Mesodermal cell (in vitro differentiated cells): ENCODE data around the gene C2orf74.
A peak's percentile ranks its signal among the peaks of the same experiment; 100 is the strongest.
"Not testable (repeated sequence)": the region's sequence is repeated elsewhere in the genome, so short reads cannot be mapped to it uniquely, and the experiment has no call there.

ENCODE experiments used
- H3K27ac ChIP-seq: 2 replicates; pipeline ENCODE4 v1.7.0; 2013; ENCODE audit warnings: mild to moderate bottlenecking, low read depth, low read length, moderate library complexity; ENCODE audit not compliant: severe bottlenecking
- H3K36me3 ChIP-seq: 2 replicates; pipeline ENCODE4 v1.7.1; 2013; ENCODE audit warnings: mild to moderate bottlenecking, low read length, moderate library complexity; ENCODE audit not compliant: control insufficient read depth, insufficient read depth
- H3K4me1 ChIP-seq: one replicate; pipeline ENCODE4 v1.7.1; 2013; ENCODE audit warnings: mild to moderate bottlenecking, low read length; ENCODE audit not compliant: insufficient read depth, control insufficient read depth, poor library complexity, severe bottlenecking
- H3K4me3 ChIP-seq: 2 replicates; pipeline ENCODE4 v1.7.0; 2013; ENCODE audit warnings: low read length, control low read depth, mild to moderate bottlenecking; ENCODE audit not compliant: insufficient read depth, poor library complexity, severe bottlenecking; ENCODE audit errors: extremely low read depth
- H3K9me3 ChIP-seq: 2 replicates; pipeline ENCODE4 v1.7.1; 2013; ENCODE audit warnings: mild to moderate bottlenecking, low read length, moderate library complexity; ENCODE audit not compliant: control insufficient read depth
- WGBS, 2 experiments: methylation state at CpG; one replicate each; pipeline ENCODE4 v1.1.5; 2013; ENCODE audit warnings: missing lambda C conversion rate in 2 of 2; ENCODE audit not compliant: insufficient coverage in 2 of 2; 5-methylcytosine and 5-hydroxymethylcytosine counted together

Gene C2orf74

GRCh38 chr2:61144697-61145268 is 17.2 kb upstream of the C2orf74 start:
- H3K4me1 ChIP-seq: peaks cover 3% of the 10 kb centered on the region
- peak overlapping the region; percentile 61 for H3K4me3 ChIP-seq
- 14 to 18% methylated on average over 25 to 27 of the region's 31 CpGs for WGBS, 2 experiments
- peaks cover 21% of the 10 kb centered on the region for H3K36me3 ChIP-seq
- H3K27ac ChIP-seq: peak overlapping the region; percentile 62
- peaks cover 3% of the 10 kb centered on the region for H3K9me3 ChIP-seq

DNA sequence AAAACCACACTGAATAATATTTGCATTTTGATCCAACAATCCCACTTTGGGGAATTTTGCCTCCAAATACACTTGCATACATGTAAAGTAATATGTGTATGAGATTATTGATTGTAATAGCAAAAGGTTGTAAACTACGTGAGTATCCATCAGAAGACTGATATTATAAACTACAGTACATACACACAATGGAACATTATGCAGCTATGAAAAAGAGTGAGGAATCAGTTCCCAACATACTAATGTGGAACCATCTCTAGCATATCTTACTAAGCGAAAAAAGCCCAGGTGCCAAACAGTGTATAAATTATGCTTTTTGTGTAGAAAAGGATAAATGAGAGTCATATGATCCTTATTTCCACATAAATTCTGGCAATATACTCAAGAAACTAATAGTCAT is 16.0 kb upstream of the C2orf74 start:
- WGBS, 2 experiments: no CpG with 5 or more reads among the region's 2 CpGs

DNA sequence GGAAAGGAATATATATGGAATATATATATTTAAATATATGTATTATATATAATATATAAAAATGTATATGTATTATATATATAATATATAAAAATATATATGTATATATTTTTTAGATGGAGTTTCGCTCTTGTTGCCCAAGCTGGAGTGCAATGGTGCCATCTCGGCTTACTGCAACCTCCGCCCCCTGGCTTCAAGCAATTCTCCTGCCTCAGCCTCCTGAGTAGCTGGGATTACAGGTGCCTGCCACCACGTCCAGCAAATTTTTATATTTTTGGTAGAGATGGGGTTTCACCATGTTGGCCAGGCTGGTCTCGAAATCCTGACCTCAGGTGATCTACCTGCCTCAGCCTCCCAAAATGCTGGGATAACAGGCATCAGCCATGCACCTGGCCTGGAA is 13.9 kb upstream of the C2orf74 start:
- H3K36me3 ChIP-seq: peaks cover 43% of the 10 kb centered on the region
- 94 to 100% methylated on average over 2 to 4 of the region's 5 CpGs for WGBS, 2 experiments
- H3K4me3 ChIP-seq, H3K27ac ChIP-seq, H3K9me3 ChIP-seq, H3K4me1 ChIP-seq: not testable (repeated sequence)

More for the DNA sequence above, 16.0 kb upstream of the C2orf74 start:
- no peak overlapping the region for H3K4me3 ChIP-seq
- peaks cover 33% of the 10 kb centered on the region for H3K36me3 ChIP-seq
- peaks cover 3% of the 10 kb centered on the region for H3K4me1 ChIP-seq
- H3K9me3 ChIP-seq: peaks cover 3% of the 10 kb centered on the region
- H3K27ac ChIP-seq: no peak overlapping the region

GRCh38 chr2:61149074-61149473 is 12.9 kb upstream of the C2orf74 start:
- Histone ChIP-seq H3K36me3 (peaks cover 40% of the 10 kb centered on the region), H3K4me3 (no peak overlapping the region), H3K9me3 (peaks cover 3% of the 10 kb centered on the region), H3K4me1 (peaks cover 3% of the 10 kb centered on the region), H3K27ac (no peak overlapping the region)
- 93 to 100% methylated on average over 3 to 5 of the region's 6 CpGs for WGBS, 2 experiments

DNA sequence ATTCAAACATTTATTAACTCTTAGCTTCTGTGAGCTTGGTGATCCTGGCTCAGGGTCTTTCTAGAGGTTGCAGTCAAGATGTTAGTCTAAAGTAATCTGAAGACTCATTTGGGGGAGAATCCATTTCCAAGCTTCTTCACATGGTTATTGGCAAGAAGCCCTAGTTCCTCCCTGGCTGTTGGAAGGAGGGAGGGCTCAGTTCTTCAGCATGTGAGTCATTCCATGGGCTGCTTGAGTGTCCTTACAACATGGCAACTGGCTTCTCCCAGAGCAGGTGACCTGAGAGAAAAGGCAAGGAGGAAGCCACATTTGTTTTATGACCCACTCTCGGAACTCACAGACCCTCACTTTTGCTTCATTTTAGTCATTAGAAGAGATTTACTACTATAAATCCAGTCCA is 10.6 kb upstream of the C2orf74 start:
- no CpG with 5 or more reads among the region's 1 CpG for WGBS, 2 experiments
- H3K9me3 ChIP-seq: no peaks in the 10 kb centered on the region
- H3K27ac ChIP-seq: no peak overlapping the region
- H3K4me1 ChIP-seq: no peaks in the 10 kb centered on the region
- peaks cover 37% of the 10 kb centered on the region for H3K36me3 ChIP-seq
- H3K4me3 ChIP-seq: no peak overlapping the region

DNA sequence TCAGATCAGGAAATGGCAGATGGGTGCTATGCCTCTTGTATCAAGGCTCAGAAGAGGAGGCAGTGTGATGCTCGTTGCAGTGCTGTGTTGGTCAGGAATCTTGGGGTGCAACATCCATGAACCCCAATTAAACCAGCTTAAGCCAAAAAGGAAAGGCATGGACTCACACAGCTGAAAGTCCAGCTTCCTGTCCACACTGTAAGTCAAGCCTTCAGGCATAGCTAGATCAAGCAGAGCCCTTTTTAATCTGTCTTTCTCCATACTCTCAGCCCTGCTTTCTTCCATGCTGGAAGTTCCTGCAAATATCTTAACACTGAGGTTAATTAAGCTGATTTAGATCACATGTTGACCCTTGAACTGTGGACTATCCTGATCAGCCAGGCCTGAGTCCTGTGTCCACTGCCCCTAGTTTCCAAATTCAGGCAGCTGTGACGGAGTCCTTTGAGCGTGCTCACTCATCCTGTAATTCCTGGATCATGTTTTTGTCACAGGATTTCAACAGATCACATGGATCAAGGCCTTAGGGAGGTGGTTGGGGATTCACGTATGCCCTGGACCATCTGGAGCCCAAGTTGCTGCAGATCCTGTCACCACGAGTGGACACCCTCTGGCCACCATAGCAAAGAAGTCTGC is 4.5 kb upstream of the C2orf74 start:
- Histone ChIP-seq H3K4me1 (no peaks in the 10 kb centered on the region), H3K36me3 (peaks cover 7% of the 10 kb centered on the region), H3K9me3 (no peaks in the 10 kb centered on the region), H3K4me3 (no peak overlapping the region), H3K27ac (no peak overlapping the region)
- 77 to 80% methylated on average over 5 of the region's 5 CpGs for WGBS, 2 experiments

- 72 to 77% methylated on average over 3 of the region's 3 CpGs for WGBS, 2 experiments
- no peaks in the 10 kb centered on the region for H3K9me3 ChIP-seq
- H3K4me1 ChIP-seq: no peaks in the 10 kb centered on the region
- peaks cover 12% of the 10 kb centered on the region for H3K36me3 ChIP-seq
- no peak overlapping the region for H3K27ac ChIP-seq
- no peak overlapping the region for H3K4me3 ChIP-seq
Measured at GRCh38 chr2:61158356-61158955, 3.5 kb upstream of the C2orf74 start.

DNA sequence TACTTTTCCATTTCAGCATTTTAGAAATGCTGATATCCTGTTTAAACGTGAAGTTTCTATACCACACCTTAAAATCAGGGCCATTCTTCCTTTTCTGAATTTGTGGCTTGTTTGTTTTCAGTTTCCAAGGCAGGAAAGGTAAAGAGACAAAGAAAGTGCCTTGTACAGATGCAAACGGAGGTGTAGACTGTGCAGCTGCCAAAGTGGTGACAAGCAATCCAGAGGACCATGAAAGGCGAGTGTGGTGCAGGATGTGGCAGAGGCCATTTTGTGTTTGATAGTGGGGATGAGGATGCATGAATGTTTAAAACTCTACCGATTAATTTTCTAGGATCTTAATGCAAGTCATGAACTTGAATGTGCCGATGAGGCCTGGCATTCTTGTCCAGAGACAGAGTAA is 733 bp downstream of the C2orf74 start:
- peaks cover 41% of the 10 kb centered on the region for H3K36me3 ChIP-seq
- no peak overlapping the region for H3K27ac ChIP-seq
- no peaks in the 10 kb centered on the region for H3K4me1 ChIP-seq
- no peaks in the 10 kb centered on the region for H3K9me3 ChIP-seq
- no peak overlapping the region for H3K4me3 ChIP-seq
- 89 to 92% methylated on average over 4 to 5 of the region's 5 CpGs for WGBS, 2 experiments

- not testable (repeated sequence) for H3K27ac ChIP-seq, H3K4me3 ChIP-seq, H3K4me1 ChIP-seq, H3K9me3 ChIP-seq
- H3K36me3 ChIP-seq: peaks cover 37% of the 10 kb centered on the region
- WGBS, 2 experiments: 94% methylated on average over 1 to 5 of the region's 7 CpGs
Measured at GRCh38 chr2:61165082-61165481, 3.1 kb downstream of the C2orf74 start.

- Histone ChIP-seq H3K4me3 (no peak overlapping the region), H3K36me3 (peaks cover 37% of the 10 kb centered on the region), H3K27ac (no peak overlapping the region), H3K4me1 (no peaks in the 10 kb centered on the region), H3K9me3 (no peaks in the 10 kb centered on the region)
- 85 to 97% methylated on average over 3 of the region's 3 CpGs for WGBS, 2 experiments
Measured at GRCh38 chr2:61165946-61166345, 4.0 kb downstream of the C2orf74 start.

DNA sequence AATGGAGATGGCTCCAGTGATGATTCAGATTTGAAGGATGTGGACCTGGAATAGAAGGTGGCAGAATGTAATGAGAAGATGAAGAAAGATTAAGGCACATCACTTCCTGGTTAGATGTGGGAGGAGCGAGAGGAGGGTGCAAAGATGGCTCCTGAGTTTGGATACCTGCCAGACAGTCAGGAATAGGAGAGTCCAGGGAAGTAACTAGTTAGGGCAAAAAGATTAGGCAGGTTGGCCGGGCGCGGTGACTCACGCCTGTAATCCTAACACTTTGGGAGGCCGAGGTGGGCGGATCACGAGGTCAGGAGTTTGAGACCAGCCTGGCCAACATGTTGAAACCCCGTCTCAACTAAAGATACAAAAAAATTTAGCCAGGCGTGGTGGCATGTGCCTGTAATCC is 5.6 kb downstream of the C2orf74 start:
- no peak overlapping the region for H3K27ac ChIP-seq
- H3K36me3 ChIP-seq: peaks cover 41% of the 10 kb centered on the region
- WGBS, 2 experiments: 87 to 94% methylated on average over 9 to 10 of the region's 10 CpGs
- no peak overlapping the region for H3K4me3 ChIP-seq
- H3K9me3 ChIP-seq: no peaks in the 10 kb centered on the region
- no peaks in the 10 kb centered on the region for H3K4me1 ChIP-seq
